ENCODE results near the gene PLCB1. TPM values are rescaled to one million over a fixed set of nuclear protein-coding genes. Genes with fewer than 3 reads are reported as not detected.

The PLCB1 gene
- total RNA-seq (1 to 10 TPM; 8.5 to 9.9 TPM), polyA plus RNA-seq (8.8 TPM)

DNA sequence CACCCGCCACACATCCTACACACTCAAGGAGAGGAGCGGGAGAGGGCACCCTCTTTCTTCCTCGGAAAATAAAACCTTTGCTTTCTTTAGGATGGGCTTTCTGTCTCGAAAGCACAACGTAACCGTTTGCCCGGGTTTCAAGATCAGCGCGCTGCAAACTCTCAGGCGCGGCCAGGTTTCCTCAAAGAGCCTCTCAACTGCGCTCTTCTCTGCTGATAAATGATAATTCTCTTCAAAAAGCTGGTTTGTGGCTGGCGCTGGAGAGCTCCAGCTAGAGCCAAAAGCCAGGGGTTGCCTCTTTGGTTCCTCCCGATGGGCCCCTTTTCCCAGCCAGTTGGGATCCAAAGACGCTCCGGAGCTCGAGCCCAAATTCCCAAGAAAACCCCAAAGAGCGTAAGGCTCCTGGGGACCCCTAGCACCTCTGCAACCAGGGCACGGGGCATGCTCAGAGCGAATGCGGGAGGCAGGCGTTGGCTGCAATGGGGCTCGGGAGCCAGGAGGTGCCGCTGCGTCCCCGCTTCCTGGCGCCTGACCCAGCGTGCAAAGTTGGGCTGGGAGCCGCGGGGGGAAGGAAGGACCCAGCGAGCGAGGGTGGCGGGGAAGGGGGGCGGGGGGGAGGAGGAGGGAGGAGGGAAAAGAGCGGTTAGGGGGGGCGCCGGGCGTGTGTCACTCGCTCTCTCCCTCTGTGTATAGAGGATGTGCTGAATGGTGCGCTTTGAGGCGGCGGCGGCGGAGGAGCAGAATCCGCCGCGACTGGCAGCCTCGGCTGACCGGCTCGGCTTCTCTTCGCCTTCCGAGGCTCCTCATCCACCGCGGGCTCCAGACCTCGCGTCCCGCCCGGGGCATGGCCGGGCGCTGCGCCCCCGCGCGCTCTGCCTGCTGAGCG is at the start of gene PLCB1:
Gene PLCB1, plus strand, starts transcription at position 669 of the 886 bp plus-strand sequence. CDS start 386 bp downstream, outside the sequence.
- CTCF ChIA-PET = interaction anchor here (0.7 to 4.0 kb wide), 16 partner anchors 9 to 590 kb away, joined by 3 to 20 read pairs (median 4); no protein-coding TSS in a partner anchor

DNA sequence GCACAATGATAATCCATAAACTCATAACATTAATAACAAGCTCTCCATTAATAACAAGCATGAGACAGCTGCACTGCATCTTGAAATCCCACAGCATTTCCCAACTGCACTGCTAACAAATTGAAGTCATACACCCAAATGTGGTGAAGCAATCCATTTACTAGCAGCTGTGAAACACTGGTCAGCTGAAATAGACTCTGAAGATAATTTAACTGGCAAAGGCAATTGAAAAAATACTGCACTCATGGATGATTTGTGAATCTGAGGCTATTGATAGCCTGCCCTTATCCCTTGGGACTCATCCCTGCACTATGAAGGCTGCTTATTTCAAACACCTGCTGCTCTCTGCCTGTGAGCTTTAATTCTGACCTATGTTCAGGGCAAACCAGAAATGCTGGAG is 49.1 kb upstream of the PLCB1 start:
- H3K4me1 ChIP-seq (ENCODE audit: insufficient read depth, low read length) = no peaks in the 10 kb centered on the region
- no peaks in the 10 kb centered on the region for H3K36me3 ChIP-seq (ENCODE audit: insufficient read depth, low read length)
- no peak overlapping the region for H3K27ac ChIP-seq (ENCODE audit: low read depth, low read length)
- ChIA-PET POLR2A (no interaction called here), CTCF (no interaction called here)
- peaks cover under 1 to 1% of the 10 kb centered on the region in 2 donors for H3K27me3 Mint-ChIP-seq
- no peak overlapping the region for H3K27ac Mint-ChIP-seq
- H3K27me3 ChIP-seq (ENCODE audit: insufficient read depth, low read length, poor library complexity, severe bottlenecking) = no peaks in the 10 kb centered on the region
- no peaks in the 10 kb centered on the region for H3K4me1 Mint-ChIP-seq
- H3K9me3 Mint-ChIP-seq = no peaks in the 10 kb centered on the region
- H3K4me3 Mint-ChIP-seq = no peak overlapping the region
- no peaks in the 10 kb centered on the region for H3K36me3 Mint-ChIP-seq
- no peaks in the 10 kb centered on the region for H3K9me3 ChIP-seq (ENCODE audit: low read length)
- no peak overlapping the region for H3K4me3 ChIP-seq (ENCODE audit: low read length)
- no peak for DNase-seq

More for the DNA sequence above, at the start of gene PLCB1:
- no peaks in the 10 kb centered on the region for H3K36me3 ChIP-seq (ENCODE audit: insufficient read depth, low read length)
- no peaks in the 10 kb centered on the region for H3K36me3 Mint-ChIP-seq
- H3K4me3 Mint-ChIP-seq = peak within 1 kb of the TSS; percentile 82 to 93 (median 91)
- POLR2A ChIA-PET = no interaction called here
- DNase-seq = peak; percentile 72 to 91 (median 80)
- no peaks in the 10 kb centered on the region for H3K9me3 Mint-ChIP-seq
- peak within 1 kb of the TSS in 7 of 8 donors; percentile 48 to 88 (median 75) for H3K27ac Mint-ChIP-seq
- no peaks in the 10 kb centered on the region for H3K9me3 ChIP-seq (ENCODE audit: low read length)
- peaks cover 13% of the 10 kb centered on the region for H3K27me3 ChIP-seq (ENCODE audit: insufficient read depth, low read length, poor library complexity, severe bottlenecking)
- no peak within 1 kb of the TSS for H3K27ac ChIP-seq (ENCODE audit: low read depth, low read length)
- H3K4me1 ChIP-seq (ENCODE audit: insufficient read depth, low read length) = peaks cover 12% of the 10 kb centered on the region
- peaks cover 27 to 38% (median 34%) of the 10 kb centered on the region in 3 donors for H3K4me1 Mint-ChIP-seq
- H3K27me3 Mint-ChIP-seq = peaks cover 8 to 11% of the 10 kb centered on the region in 2 donors
- H3K4me3 ChIP-seq (ENCODE audit: low read length) = peak within 1 kb of the TSS; percentile 56

DNA sequence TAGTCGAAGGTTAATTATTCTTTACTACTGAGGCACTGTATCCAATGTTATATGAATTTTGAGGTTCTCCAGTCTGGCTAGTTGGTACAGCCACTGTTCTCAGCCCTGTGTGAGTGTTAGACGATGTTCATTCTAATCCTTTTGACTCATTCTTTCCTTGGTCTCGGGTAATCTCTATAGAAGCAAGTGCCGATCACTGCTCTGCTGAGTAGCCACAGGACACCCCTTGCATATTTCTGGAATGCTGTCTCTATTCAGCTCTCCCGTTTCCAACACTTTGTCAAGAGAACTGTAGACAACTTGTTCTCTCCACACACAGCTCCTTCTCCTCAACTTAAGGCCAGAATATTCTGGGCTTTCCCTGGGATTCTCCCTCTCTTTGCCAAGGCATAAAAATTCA is 42.4 kb upstream of the PLCB1 start:
- Histone ChIP-seq H3K4me1 (ENCODE audit: insufficient read depth, low read length) (no peaks in the 10 kb centered on the region), H3K4me3 (ENCODE audit: low read length) (no peak overlapping the region), H3K27me3 (ENCODE audit: insufficient read depth, low read length, poor library complexity, severe bottlenecking) (peaks cover 4% of the 10 kb centered on the region), H3K27ac (ENCODE audit: low read depth, low read length) (no peak overlapping the region), H3K9me3 (ENCODE audit: low read length) (no peaks in the 10 kb centered on the region), H3K36me3 (ENCODE audit: insufficient read depth, low read length) (no peaks in the 10 kb centered on the region)
- ChIA-PET POLR2A (no interaction called here), CTCF (no interaction called here)
- Mint-ChIP-seq H3K4me1 (no peaks in the 10 kb centered on the region), H3K36me3 (no peaks in the 10 kb centered on the region), H3K4me3 (no peak overlapping the region), H3K27me3 (peaks cover 4 to 55% of the 10 kb centered on the region in 2 donors), H3K9me3 (no peaks in the 10 kb centered on the region), H3K27ac (no peak overlapping the region)
- no peak for DNase-seq

DNA sequence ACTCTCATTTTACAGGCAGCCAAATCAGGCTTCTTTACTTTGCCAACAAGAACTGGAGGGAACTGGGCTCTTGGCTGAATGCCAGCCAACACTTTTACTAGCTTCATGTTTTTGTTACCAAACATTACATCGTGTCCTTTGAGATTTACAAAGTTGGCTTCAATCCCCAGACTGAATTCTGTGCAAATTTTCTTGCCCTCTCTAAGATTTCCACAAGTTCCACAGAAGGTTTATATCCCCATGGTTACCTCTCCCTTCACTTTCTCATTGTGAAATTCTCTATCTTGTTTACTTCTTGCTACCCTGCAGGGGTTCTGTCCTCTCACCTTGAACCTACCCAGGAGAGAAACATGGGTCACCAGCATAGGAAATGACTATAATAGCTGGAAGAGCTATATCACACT is 37.6 kb upstream of the PLCB1 start:
- Histone ChIP-seq H3K4me1 (ENCODE audit: insufficient read depth, low read length) (no peaks in the 10 kb centered on the region), H3K9me3 (ENCODE audit: low read length) (no peaks in the 10 kb centered on the region), H3K27me3 (ENCODE audit: insufficient read depth, low read length, poor library complexity, severe bottlenecking) (peaks cover 4% of the 10 kb centered on the region), H3K36me3 (ENCODE audit: insufficient read depth, low read length) (no peaks in the 10 kb centered on the region), H3K4me3 (ENCODE audit: low read length) (no peak overlapping the region), H3K27ac (ENCODE audit: low read depth, low read length) (no peak overlapping the region)
- ChIA-PET POLR2A (no interaction called here), CTCF (no interaction called here)
- H3K27me3 Mint-ChIP-seq = peaks cover 3 to 59% of the 10 kb centered on the region in 2 donors
- no peak overlapping the region for H3K27ac Mint-ChIP-seq
- H3K36me3 Mint-ChIP-seq = no peaks in the 10 kb centered on the region
- H3K4me3 Mint-ChIP-seq = no peak overlapping the region
- no peak for DNase-seq
- no peaks in the 10 kb centered on the region for H3K4me1 Mint-ChIP-seq
- H3K9me3 Mint-ChIP-seq = no peaks in the 10 kb centered on the region

DNA sequence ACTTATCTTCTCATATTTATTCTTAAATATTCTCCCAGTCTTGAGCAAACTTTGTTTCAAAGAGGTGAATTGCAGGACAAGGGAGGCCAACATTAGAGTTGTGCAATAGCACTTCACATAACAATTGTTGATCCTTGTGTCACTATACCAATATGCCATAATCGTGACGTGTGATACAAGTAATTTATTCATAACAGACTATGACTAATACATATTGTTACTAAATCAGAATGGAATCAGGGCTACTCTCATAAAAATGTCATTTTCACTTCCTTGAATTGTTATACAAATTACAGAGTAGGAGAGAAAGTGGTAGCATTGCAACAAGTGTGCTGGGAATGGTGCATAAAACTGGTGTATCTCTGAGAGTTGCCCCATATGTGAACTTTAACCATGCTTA is 37.2 kb upstream of the PLCB1 start:
- Mint-ChIP-seq H3K27me3 (peaks cover 3 to 58% of the 10 kb centered on the region in 2 donors), H3K4me3 (no peak overlapping the region), H3K4me1 (no peaks in the 10 kb centered on the region), H3K9me3 (no peaks in the 10 kb centered on the region), H3K36me3 (no peaks in the 10 kb centered on the region), H3K27ac (no peak overlapping the region)
- H3K4me1 ChIP-seq (ENCODE audit: insufficient read depth, low read length) = no peaks in the 10 kb centered on the region
- no peaks in the 10 kb centered on the region for H3K36me3 ChIP-seq (ENCODE audit: insufficient read depth, low read length)
- H3K4me3 ChIP-seq (ENCODE audit: low read length) = no peak overlapping the region
- CTCF ChIA-PET = no interaction called here
- peaks cover 4% of the 10 kb centered on the region for H3K27me3 ChIP-seq (ENCODE audit: insufficient read depth, low read length, poor library complexity, severe bottlenecking)
- POLR2A ChIA-PET = no interaction called here
- DNase-seq = no peak
- H3K9me3 ChIP-seq (ENCODE audit: low read length) = no peaks in the 10 kb centered on the region
- no peak overlapping the region for H3K27ac ChIP-seq (ENCODE audit: low read depth, low read length)

DNA sequence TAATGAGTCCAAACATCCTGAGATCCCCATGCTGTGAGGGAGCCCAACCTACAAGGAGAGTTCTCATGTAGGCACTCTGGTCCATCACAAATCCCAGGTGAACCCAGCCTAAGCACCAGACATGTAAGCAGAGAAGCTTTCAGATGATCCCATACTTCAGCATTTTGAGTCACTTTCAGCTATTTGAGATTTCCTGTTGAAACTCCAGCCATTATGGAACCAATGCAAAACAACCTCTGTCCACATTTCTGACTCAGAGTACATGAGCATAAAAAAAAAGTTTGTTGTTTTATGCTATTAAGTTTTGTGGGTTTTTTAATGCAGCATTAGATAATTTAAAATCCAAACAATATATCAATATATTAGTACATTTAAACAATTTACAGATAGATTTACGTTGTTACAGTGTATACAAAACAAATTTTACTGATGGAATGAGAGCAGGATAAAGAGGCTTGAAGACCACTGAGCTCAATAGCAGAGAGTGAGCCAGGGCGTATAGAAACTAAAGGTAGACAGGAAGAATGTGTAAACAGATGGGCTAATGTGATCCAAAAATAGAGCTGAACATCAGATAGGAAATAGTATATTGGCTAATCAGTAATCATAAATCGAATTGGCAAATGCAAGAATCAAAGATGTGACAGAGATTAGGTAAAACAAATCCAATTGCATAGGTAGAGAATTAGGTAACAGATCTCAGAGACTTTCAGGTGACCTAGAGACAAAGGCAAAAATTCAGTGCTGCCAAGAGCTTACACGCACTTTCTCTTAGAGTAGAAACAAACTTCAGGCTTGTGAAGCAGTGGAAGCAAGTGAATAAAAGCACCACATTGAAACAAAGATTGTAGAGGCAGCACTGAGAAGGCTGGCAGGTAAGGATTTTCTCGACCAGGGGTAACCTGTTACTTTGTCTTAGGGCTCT is 36.2 kb upstream of the PLCB1 start:
- H3K27ac ChIP-seq (ENCODE audit: low read depth, low read length) = no peak overlapping the region
- no peaks in the 10 kb centered on the region for H3K36me3 ChIP-seq (ENCODE audit: insufficient read depth, low read length)
- DNase-seq = no peak
- CTCF ChIA-PET = interaction anchor here (0.9 kb wide), 1 partner anchor 10 kb away, joined by 3 read pairs; no protein-coding TSS in a partner anchor
- POLR2A ChIA-PET = no interaction called here
- Mint-ChIP-seq H3K4me1 (no peaks in the 10 kb centered on the region), H3K27ac (no peak overlapping the region), H3K36me3 (no peaks in the 10 kb centered on the region), H3K4me3 (no peak overlapping the region), H3K27me3 (peaks cover 2 to 56% of the 10 kb centered on the region in 2 donors), H3K9me3 (no peaks in the 10 kb centered on the region)
- H3K9me3 ChIP-seq (ENCODE audit: low read length) = no peaks in the 10 kb centered on the region
- peaks cover under 1% of the 10 kb centered on the region for H3K27me3 ChIP-seq (ENCODE audit: insufficient read depth, low read length, poor library complexity, severe bottlenecking)
- H3K4me1 ChIP-seq (ENCODE audit: insufficient read depth, low read length) = no peaks in the 10 kb centered on the region
- no peak overlapping the region for H3K4me3 ChIP-seq (ENCODE audit: low read length)

DNA sequence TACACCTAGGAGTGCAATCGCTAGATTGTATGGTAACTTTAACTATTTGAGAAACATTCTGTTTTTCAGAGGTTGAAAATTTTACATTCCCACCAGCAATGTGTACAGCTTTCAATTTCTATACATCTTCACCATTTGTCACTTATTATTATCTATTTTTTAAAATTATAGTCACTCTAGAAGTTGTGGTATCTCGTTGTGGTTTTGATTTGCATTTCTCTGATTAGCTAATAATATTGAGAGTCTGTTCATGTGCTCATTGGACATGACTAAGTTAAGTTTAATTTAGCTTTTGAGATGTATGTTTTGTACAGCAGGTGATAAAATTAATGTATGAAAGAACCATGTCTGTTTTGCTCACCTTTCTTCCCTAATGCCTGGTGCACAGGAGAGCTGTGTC is 34.8 kb upstream of the PLCB1 start:
- no peak for DNase-seq
- no peaks in the 10 kb centered on the region for H3K4me1 Mint-ChIP-seq
- CTCF ChIA-PET = interaction anchor here (1.5 kb wide), 1 partner anchor 26 kb away, joined by 4 read pairs; no protein-coding TSS in a partner anchor
- no peaks in the 10 kb centered on the region for H3K4me1 ChIP-seq (ENCODE audit: insufficient read depth, low read length)
- H3K4me3 ChIP-seq (ENCODE audit: low read length) = no peak overlapping the region
- H3K36me3 Mint-ChIP-seq = no peaks in the 10 kb centered on the region
- H3K4me3 Mint-ChIP-seq = no peak overlapping the region
- H3K27me3 Mint-ChIP-seq = peaks cover 3 to 45% of the 10 kb centered on the region in 2 donors
- H3K27me3 ChIP-seq (ENCODE audit: insufficient read depth, low read length, poor library complexity, severe bottlenecking) = no peaks in the 10 kb centered on the region
- no peak overlapping the region for H3K27ac ChIP-seq (ENCODE audit: low read depth, low read length)
- no peaks in the 10 kb centered on the region for H3K9me3 ChIP-seq (ENCODE audit: low read length)
- no peaks in the 10 kb centered on the region for H3K36me3 ChIP-seq (ENCODE audit: insufficient read depth, low read length)
- no peak overlapping the region for H3K27ac Mint-ChIP-seq
- POLR2A ChIA-PET = no interaction called here
- no peaks in the 10 kb centered on the region for H3K9me3 Mint-ChIP-seq

DNA sequence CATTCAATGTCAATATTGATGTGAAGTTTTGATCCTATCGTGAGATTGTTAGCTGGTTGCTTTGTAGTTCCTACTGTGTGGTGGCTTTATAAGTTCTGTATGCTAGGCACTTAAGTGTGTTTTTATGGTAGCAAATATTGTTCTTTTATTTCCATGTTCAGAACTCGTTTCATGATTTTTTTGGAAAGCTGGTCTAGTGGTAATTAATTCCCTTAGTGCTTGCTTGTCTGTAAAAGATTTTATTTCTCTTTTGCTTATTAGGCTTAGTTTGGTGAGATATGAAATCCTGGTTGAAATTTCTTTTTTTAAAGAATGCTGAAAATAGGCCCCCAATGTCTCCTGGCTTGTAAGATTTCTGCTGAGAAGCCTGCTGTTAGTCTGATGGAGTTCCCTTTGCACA is 27.8 kb upstream of the PLCB1 start:
- Histone ChIP-seq H3K36me3 (ENCODE audit: insufficient read depth, low read length) (no peaks in the 10 kb centered on the region), H3K27me3 (ENCODE audit: insufficient read depth, low read length, poor library complexity, severe bottlenecking) (no peaks in the 10 kb centered on the region), H3K4me3 (ENCODE audit: low read length) (no peak overlapping the region), H3K9me3 (ENCODE audit: low read length) (peaks cover 4% of the 10 kb centered on the region), H3K4me1 (ENCODE audit: insufficient read depth, low read length) (no peaks in the 10 kb centered on the region), H3K27ac (ENCODE audit: low read depth, low read length) (no peak overlapping the region)
- Mint-ChIP-seq H3K36me3 (peaks cover 0 to 22% (median 2%) of the 10 kb centered on the region in 3 donors), H3K27ac (no peak overlapping the region), H3K27me3 (peaks cover 12 to 29% of the 10 kb centered on the region in 2 donors), H3K9me3 (peaks cover 10 to 37% (median 29%) of the 10 kb centered on the region in 5 donors), H3K4me3 (no peak overlapping the region), H3K4me1 (no peaks in the 10 kb centered on the region)
- CTCF ChIA-PET = no interaction called here
- no peak for DNase-seq
- POLR2A ChIA-PET = no interaction called here
